Transverse colon (tissue), 4 donors: ENCODE measurements around the gene SRGAP1. TPM values are rescaled to one million over a fixed set of nuclear protein-coding genes. Genes with fewer than 3 reads are reported as not detected.

Experiments
- DNase-seq: peaks from one replicate; pipeline ENCODE4 v3.0.0-alpha.2; 2019
- H3K27ac ChIP-seq, 4 donors: fragments of 200-600 bp; sonication (generic); 2 replicates each; pipeline ENCODE4 v1.5.1; 2016 to 2018; ENCODE audit warnings: inconsistent platforms in 4 of 4
- H3K27me3 ChIP-seq: fragments of 200-600 bp; sonication (generic); 2 replicates; pipeline ENCODE4 v1.5.1; 2017; ENCODE audit warnings: inconsistent platforms
- H3K36me3 ChIP-seq, 4 donors: fragments of 200-600 bp; sonication (generic); 2 replicates each; pipeline ENCODE4 v1.5.1; 2017 to 2019; ENCODE audit warnings: inconsistent platforms in 4 of 4
- H3K4me1 ChIP-seq, 4 donors: fragments of 200-600 bp; sonication (generic); 2 replicates each; pipeline ENCODE4 v1.5.1; 2017 to 2020; ENCODE audit warnings: inconsistent platforms in 4 of 4
- H3K4me3 ChIP-seq, 4 donors: fragments of 200-600 bp; sonication (generic); 1 replicate in 1 of 4; 2 replicates in 3 of 4; pipeline versions ENCODE4 v1.5.1 to v1.6.1; 2017 to 2019; ENCODE audit warnings: inconsistent platforms in 4 of 4
- H3K9me3 ChIP-seq, 2 donors: fragments of 200-600 bp; sonication (generic); 2 replicates each; pipeline ENCODE4 v1.5.1; 2017 to 2019; ENCODE audit warnings: inconsistent platforms in 2 of 2
- CTCF ChIP-seq, 5 experiments: fragments of 200-600 bp in 3 of 5; fragments of 450-650 bp in 2 of 5; sonication (generic) in 3 of 5; IDR thresholded peaks; 1 replicate in 2 of 5; 2 replicates in 3 of 5; pipeline ENCODE4 v1.5.1; 2016 to 2017; ENCODE audit warnings: antibody characterized with exemption in 5 of 5, inconsistent platforms in 3 of 5, mild to moderate bottlenecking in 2 of 5, moderate library complexity in 1 of 5
- EP300 ChIP-seq: sonication (generic); formaldehyde crosslinking; IDR thresholded peaks from one replicate; pipeline ENCODE4 v1.6.1; 2017; ENCODE audit warnings: antibody characterized with exemption, low read depth
- POLR2A ChIP-seq: fragments of 450-650 bp; IDR thresholded peaks from one replicate; pipeline ENCODE4 v1.6.1; 2016; ENCODE audit warnings: antibody characterized with exemption, mild to moderate bottlenecking, moderate library complexity
- POLR2AphosphoS5 ChIP-seq, 3 donors: sonication (generic); formaldehyde crosslinking; IDR thresholded peaks; one replicate each; pipeline ENCODE4 v1.6.1; 2016; ENCODE audit warnings: antibody characterized with exemption in 3 of 3
- WGBS, 2 donors: methylation state at CpG; one replicate each; pipeline ENCODE4 v1.1.5; 2018; ENCODE audit warnings: low coverage in 1 of 2; 5-methylcytosine and 5-hydroxymethylcytosine counted together
- in situ Hi-C, 4 donors: fragments of 200-750 bp; cut with MboI; loops; one replicate each; pipeline versions ENCODE4 v1.15.0 to v1.15.1; 2017; ENCODE audit warnings: low sequenced_read_pairs in 3 of 4, low pct_ligation_motif_present in 1 of 4, low pct_unique_long_range_greater_than_20kb in 1 of 4
- intact Hi-C: fragments of 100-400 bp; cut with DNase I; formaldehyde crosslinking; loops from one replicate; pipeline ENCODE4 v1.15.1; 2023; ENCODE audit warnings: low total_unique reads
- total RNA-seq, 4 donors: library from RNA; depleted of rRNA; stranded (reverse); fragments of >200 nt; gene quantifications; one replicate each; pipeline ENCODE4 v1.1.0, GENCODE V29; 2016

Gene SRGAP1
- total RNA-seq, 4 donors from 2014 or later = 16.0 to 720 (median 51.4) TPM

- WGBS, 2 donors = 80 to 86% methylated on average over 2 of the region's 2 CpGs
- in situ Hi-C loops (no loop called here), intact Hi-C loops (no loop called here)
- no peak for TF ChIP-seq POLR2A
- no peak for TF ChIP-seq EP300
- no peak for TF ChIP-seq POLR2AphosphoS5 (IDR thresholded peaks at IDR 0.05)
- TF ChIP-seq CTCF (IDR thresholded peaks at IDR 0.05) = no peak
- H3K9me3 ChIP-seq = no peaks in the 10 kb centered on the region
- H3K4me3 ChIP-seq = no peak overlapping the region
- H3K27ac ChIP-seq = no peak overlapping the region
- peaks cover 0 to 19% (median 9%) of the 10 kb centered on the region in 4 donors for H3K4me1 ChIP-seq
- no peaks in the 10 kb centered on the region for H3K27me3 ChIP-seq
- no peak for DNase-seq
- H3K36me3 ChIP-seq = no peaks in the 10 kb centered on the region
Measured at GRCh38 chr12:63966606-63966975, 122.1 kb downstream of the SRGAP1 start.

GRCh38 chr12:63967358-63968145, 123.1 kb downstream of the SRGAP1 start:
- Histone ChIP-seq H3K4me1 (peaks cover 0 to 28% (median 9%) of the 10 kb centered on the region in 4 donors), H3K27ac (no peak overlapping the region), H3K36me3 (no peaks in the 10 kb centered on the region), H3K4me3 (no peak overlapping the region), H3K9me3 (no peaks in the 10 kb centered on the region), H3K27me3 (no peaks in the 10 kb centered on the region)
- WGBS, 2 donors = 73 to 74% methylated on average over 3 to 5 of the region's 5 CpGs
- no peak for TF ChIP-seq POLR2A
- TF ChIP-seq POLR2AphosphoS5 (IDR thresholded peaks at IDR 0.05) = no peak
- no peak for TF ChIP-seq EP300
- no peak for TF ChIP-seq CTCF (IDR thresholded peaks at IDR 0.05)
- intact Hi-C loops (no loop called here), in situ Hi-C loops (no loop called here)
- no peak for DNase-seq

GRCh38 chr12:63968673-63969072, 124.2 kb downstream of the SRGAP1 start:
- TF ChIP-seq CTCF (IDR thresholded peaks at IDR 0.05) (no peak), POLR2A (no peak), EP300 (no peak), POLR2AphosphoS5 (IDR thresholded peaks at IDR 0.05) (no peak)
- Histone ChIP-seq H3K4me1 (peaks cover 0 to 30% (median 9%) of the 10 kb centered on the region in 4 donors), H3K4me3 (no peak overlapping the region), H3K36me3 (no peaks in the 10 kb centered on the region), H3K27me3 (no peaks in the 10 kb centered on the region), H3K9me3 (no peaks in the 10 kb centered on the region), H3K27ac (no peak overlapping the region)
- in situ Hi-C loops = no loop called here
- intact Hi-C loops = no loop called here
- DNase-seq = no peak
- 93 to 95% methylated on average over 3 to 6 of the region's 6 CpGs for WGBS, 2 donors

- WGBS, 2 donors = 87 to 97% methylated on average over 4 of the region's 4 CpGs
- Histone ChIP-seq H3K27ac (no peak overlapping the region), H3K4me3 (no peak overlapping the region), H3K36me3 (no peaks in the 10 kb centered on the region), H3K27me3 (no peaks in the 10 kb centered on the region), H3K9me3 (no peaks in the 10 kb centered on the region), H3K4me1 (peaks cover 0 to 8% (median 2%) of the 10 kb centered on the region in 4 donors)
- intact Hi-C loops (no loop called here), in situ Hi-C loops (no loop called here)
- TF ChIP-seq CTCF (IDR thresholded peaks at IDR 0.05) = no peak
- no peak for TF ChIP-seq POLR2AphosphoS5 (IDR thresholded peaks at IDR 0.05)
- TF ChIP-seq EP300 = no peak
- no peak for TF ChIP-seq POLR2A
- no peak for DNase-seq
Measured at GRCh38 chr12:63976902-63977395, 132.4 kb downstream of the SRGAP1 start.
